HepG2 (cell line): ENCODE results near the gene PRKCE. TPM values are rescaled to one million over a fixed set of nuclear protein-coding genes. Genes with fewer than 3 reads are reported as not detected.

Source experiments
- CSRNP1 ChIP-seq: sonication (generic); formaldehyde crosslinking; IDR thresholded peaks from 2 replicates; pipeline ENCODE4 v1.8.1; 2023; ENCODE audit warnings: mild to moderate bottlenecking, missing genetic modification reagents
- HNRNPL ChIP-seq: fragments of 200-400 bp; formaldehyde crosslinking; IDR thresholded peaks from 2 replicates; pipeline ENCODE4 v1.6.1; 2017; ENCODE audit warnings: mild to moderate bottlenecking, low read depth, low read length
- NCOA5 ChIP-seq: sonication (generic); formaldehyde crosslinking; IDR thresholded peaks from 2 replicates; pipeline ENCODE4 v1.4.0; 2020; ENCODE audit warnings: missing genetic modification reagents
- SRY ChIP-seq: sonication (generic); formaldehyde crosslinking; IDR thresholded peaks from 2 replicates; pipeline ENCODE4 v1.8.0; 2022; ENCODE audit warnings: mild to moderate bottlenecking, missing genetic modification reagents
- STAT6 ChIP-seq: sonication (generic); formaldehyde crosslinking; IDR thresholded peaks from 2 replicates; pipeline ENCODE4 v1.4.0; 2020; ENCODE audit warnings: missing genetic modification reagents, mild to moderate bottlenecking, borderline replicate concordance
- TMF1 ChIP-seq: sonication (generic); formaldehyde crosslinking; IDR thresholded peaks from 2 replicates; pipeline ENCODE4 v1.8.1; 2022; ENCODE audit warnings: low read depth, missing genetic modification reagents
- ZNF441 ChIP-seq: sonication (generic); formaldehyde crosslinking; IDR thresholded peaks from 2 replicates; pipeline ENCODE4 v1.7.0; 2021; ENCODE audit warnings: missing genetic modification reagents, borderline replicate concordance
- ZNF687 ChIP-seq: sonication (generic); formaldehyde crosslinking; IDR thresholded peaks from 2 replicates; pipeline ENCODE4 v1.5.1; 2020; ENCODE audit warnings: mild to moderate bottlenecking, missing genetic modification reagents, moderate library complexity
- ZNF713 ChIP-seq: sonication (generic); formaldehyde crosslinking; IDR thresholded peaks from 2 replicates; pipeline ENCODE4 v1.4.0; 2020; ENCODE audit warnings: mild to moderate bottlenecking, missing genetic modification reagents
- polyA plus RNA-seq, 8 experiments: library from polyadenylated mRNA; depleted of rRNA in 3 of 8; stranded (reverse) in 7 of 8; unstranded in 1 of 8; fragments of >200 nt; fragmentation: Illumina TruSeq in 4 of 8; extraction: Trizol in 4 of 8; gene quantifications; 2 replicates each; pipeline versions ENCODE4 v1.2.1 to v1.2.3, GENCODE V29; 2011 to 2016; ENCODE audit warnings: low read depth in 4 of 8, missing spikeins in 1 of 8, mixed read lengths in 1 of 8; ENCODE audit not compliant: insufficient read depth in 1 of 8
- total RNA-seq, 5 experiments: library from RNA; depleted of rRNA; stranded (reverse); fragments of >200 nt; fragmentation: Illumina TruSeq; extraction: Trizol; gene quantifications; 2 replicates each; pipeline ENCODE4 v1.2.3, GENCODE V29; 2016; ENCODE audit warnings: low read depth in 1 of 5

The PRKCE gene
- total and polyA plus RNA-seq, 2 of the 13 experiments (the other 11 are each of a cell fraction or from before 2014, with no cell fraction given): 1.0 to 3.9 TPM

GRCh38 chr2:45643543-45644542 lies 7.6 kb upstream of the PRKCE start (continued):
- TF ChIP-seq NCOA5 (CRISPR knock-in tag) (no peak), CSRNP1 (CRISPR knock-in tag) (no peak), TMF1 (CRISPR knock-in tag) (peak; percentile 66; the same call in 1 of the 2 replicates), HNRNPL (no peak), ZNF441 (0 out of 2 replicates have a peak, but pooled peaks have one; percentile 57), SRY (0 out of 2 replicates have a peak, but pooled peaks have one; percentile 40), STAT6 (CRISPR knock-in tag) (no peak), ZNF713 (CRISPR knock-in tag) (0 out of 2 replicates have a peak, but pooled peaks have one; percentile 27), ZNF687 (CRISPR knock-in tag) (peak; percentile 71)
